Kidney epithelial cell (primary cell): ENCODE results near the gene CHCHD2. TPM values are rescaled to one million over a fixed set of nuclear protein-coding genes. Genes with fewer than 3 reads are reported as not detected.
"Not testable (repeated sequence)": the region's sequence is repeated elsewhere in the genome, so short reads cannot be mapped to it uniquely, and the experiment has no call there.

Experiments
- DNase-seq: peaks from one replicate; pipeline ENCODE4 v3.0.0-alpha.2; 2010; ENCODE audit warnings: low read depth
- H3K27me3 ChIP-seq: 2 replicates; pipeline ENCODE4 v1.6.0; 2011; ENCODE audit warnings: low read length; ENCODE audit not compliant: control insufficient read depth, insufficient read depth
- H3K36me3 ChIP-seq: 2 replicates; pipeline ENCODE4 v1.5.1; 2011; ENCODE audit warnings: low read length; ENCODE audit not compliant: control insufficient read depth, insufficient read depth
- H3K4me3 ChIP-seq: 2 replicates; pipeline ENCODE4 v1.5.1; 2011; ENCODE audit warnings: low read depth, mild to moderate bottlenecking, control low read depth, low read length
- CTCF ChIP-seq: IDR thresholded peaks from 2 replicates; pipeline ENCODE4 v1.5.1; 2011; ENCODE audit warnings: mild to moderate bottlenecking, moderate library complexity, low read length, control low read depth, inconsistent platforms; ENCODE audit not compliant: insufficient read depth, poor library complexity, severe bottlenecking
- total RNA-seq: library from RNA; depleted of rRNA; stranded (reverse); fragments of >200 nt; gene quantifications from 2 replicates; pipeline ENCODE4 v1.2.3, GENCODE V29; 2015

CHCHD2 gene
- total RNA-seq, 1 donor from 2014 or later = 687 TPM

GRCh38 chr7:56074371-56074791 is 31.9 kb downstream of the CHCHD2 start:
- peaks cover 2% of the 10 kb centered on the region for H3K36me3 ChIP-seq
- H3K4me3 ChIP-seq = no peak overlapping the region
- DNase-seq = peak; percentile 39
- peak; percentile 92 for TF ChIP-seq CTCF
- H3K27me3 ChIP-seq = no peaks in the 10 kb centered on the region

- not testable (repeated sequence) for H3K27me3 ChIP-seq, H3K4me3 ChIP-seq, DNase-seq, H3K36me3 ChIP-seq
Observed at GRCh38 chr7:56066376-56066775, 39.9 kb downstream of the CHCHD2 start.

- DNase-seq = no peak
- H3K27me3 ChIP-seq = no peaks in the 10 kb centered on the region
- no peak for TF ChIP-seq CTCF
- no peaks in the 10 kb centered on the region for H3K36me3 ChIP-seq
- H3K4me3 ChIP-seq = peak within 1 kb of the TSS; percentile 76
Observed at GRCh38 chr7:56063882-56064625, 42.2 kb downstream of the CHCHD2 start, which contains the start of gene SUMF2. SUMF2 (plus strand) TSS chr7:56064286; CDS start chr7:56064312, 26 bp downstream.

- Histone ChIP-seq H3K4me3 (no peak overlapping the region), H3K36me3 (no peaks in the 10 kb centered on the region), H3K27me3 (no peaks in the 10 kb centered on the region)
- DNase-seq = no peak
- TF ChIP-seq CTCF = no peak
Observed at GRCh38 chr7:56063500-56063881, 42.8 kb downstream of the CHCHD2 start.

- H3K36me3 ChIP-seq = no peaks in the 10 kb centered on the region
Observed at GRCh38 chr7:56062382-56062781, 43.9 kb downstream of the CHCHD2 start.

GRCh38 chr7:56053993-56054392 is 52.3 kb downstream of the CHCHD2 start:
- H3K36me3 ChIP-seq = no peaks in the 10 kb centered on the region
- no peak overlapping the region for H3K4me3 ChIP-seq
- no peak for DNase-seq
- TF ChIP-seq CTCF = no peak
- no peaks in the 10 kb centered on the region for H3K27me3 ChIP-seq

More at GRCh38 chr7:56062382-56062781, 43.9 kb downstream of the CHCHD2 start:
- Histone ChIP-seq H3K4me3 (no peak overlapping the region), H3K27me3 (no peaks in the 10 kb centered on the region)
- no peak for DNase-seq
- no peak for TF ChIP-seq CTCF
